ENCODE measurements around the gene OR11A1. TPM values are rescaled to one million over a fixed set of nuclear protein-coding genes. Genes with fewer than 3 reads are reported as not detected.
A peak's percentile ranks its signal among the peaks of the same experiment; 100 is the strongest.

OR11A1 gene
- polyA plus RNA-seq, 1 donor (not counting 4 experiments of a cell fraction or from before 2014, with no cell fraction given) = not detected

- peaks cover 4% of the 10 kb centered on the region for H3K4me1 ChIP-seq (ENCODE audit: control insufficient read depth, extremely low read depth, insufficient read depth, low read length)
- no peaks in the 10 kb centered on the region for H3K9me1 ChIP-seq (ENCODE audit: control insufficient read depth, extremely low read depth, insufficient read depth, low read length)
- peak overlapping the region; percentile 48 for H3K4me2 ChIP-seq (ENCODE audit: control insufficient read depth, extremely low read depth, insufficient read depth, low read depth, low read length)
- DNase-seq (ENCODE audit: low read depth, low spot score) (no peak), FAIRE-seq (peak; percentile 68)
- no peaks in the 10 kb centered on the region for H4K20me1 ChIP-seq (ENCODE audit: control insufficient read depth, extremely low read depth, insufficient read depth, low read length)
- H3K36me3 ChIP-seq (ENCODE audit: control insufficient read depth in 2 of 2, extremely low read depth in 1 of 2, insufficient read depth in 2 of 2, low read length in 2 of 2) = no peaks in the 10 kb centered on the region
- H3K4me3 ChIP-seq (ENCODE audit: control insufficient read depth in 2 of 3, extremely low read depth in 1 of 3, insufficient read depth in 2 of 3, low read depth in 1 of 3, low read length in 3 of 3) = no peak overlapping the region
- no peak for TF ChIP-seq CTCF (optimal IDR thresholded peaks at IDR 0.05 in 1 of 3, IDR thresholded peaks at IDR 0.05 in 1 of 3, conservative IDR thresholded peaks at IDR 0.05 in 1 of 3; ENCODE audit: extremely low read depth in 1 of 3, insufficient read depth in 2 of 3, low read length in 3 of 3)
- no peak for TF ChIP-seq EZH2 (IDR thresholded peaks at IDR 0.05; ENCODE audit: low read length)
- peak overlapping the region; percentile 49 for H3K27ac ChIP-seq (ENCODE audit: control insufficient read depth, insufficient read depth, low read length)
- H3K9me3 ChIP-seq (ENCODE audit: control insufficient read depth, low read depth, low read length) = no peaks in the 10 kb centered on the region
- no peak overlapping the region for H3K9ac ChIP-seq (ENCODE audit: control insufficient read depth, extremely low read depth, insufficient read depth, low read length)
- peaks cover 22% of the 10 kb centered on the region for H3K27me3 ChIP-seq (ENCODE audit: control insufficient read depth, extremely low read depth, insufficient read depth, low read length)
- H2AFZ ChIP-seq (ENCODE audit: control insufficient read depth, low read length) = peak overlapping the region; percentile 33
- no peaks in the 10 kb centered on the region for H3K79me2 ChIP-seq (ENCODE audit: control insufficient read depth, insufficient read depth, low read length)
- dilution Hi-C loops (cut with MboI; ENCODE audit: extremely low pct_ligation_motif_present, low sequenced_read_pairs) = no loop called here
Measured at GRCh38 chr6:29502597-29502996, 45.7 kb upstream of the OR11A1 start.

- H4K20me1 ChIP-seq (ENCODE audit: control insufficient read depth, extremely low read depth, insufficient read depth, low read length) = no peaks in the 10 kb centered on the region
- H3K4me1 ChIP-seq (ENCODE audit: control insufficient read depth, extremely low read depth, insufficient read depth, low read length) = peaks cover 4% of the 10 kb centered on the region
- H3K9me1 ChIP-seq (ENCODE audit: control insufficient read depth, extremely low read depth, insufficient read depth, low read length) = no peaks in the 10 kb centered on the region
- peak overlapping the region; percentile 49 for H3K27ac ChIP-seq (ENCODE audit: control insufficient read depth, insufficient read depth, low read length)
- no peak overlapping the region for H3K4me3 ChIP-seq (ENCODE audit: control insufficient read depth in 2 of 3, extremely low read depth in 1 of 3, insufficient read depth in 2 of 3, low read depth in 1 of 3, low read length in 3 of 3)
- no peaks in the 10 kb centered on the region for H3K79me2 ChIP-seq (ENCODE audit: control insufficient read depth, insufficient read depth, low read length)
- no peaks in the 10 kb centered on the region for H3K9me3 ChIP-seq (ENCODE audit: control insufficient read depth, low read depth, low read length)
- DNase-seq (ENCODE audit: low read depth, low spot score) = no peak
- H3K36me3 ChIP-seq (ENCODE audit: control insufficient read depth in 2 of 2, extremely low read depth in 1 of 2, insufficient read depth in 2 of 2, low read length in 2 of 2) = no peaks in the 10 kb centered on the region
- no peak for FAIRE-seq
- peak overlapping the region; percentile 33 for H2AFZ ChIP-seq (ENCODE audit: control insufficient read depth, low read length)
- H3K4me2 ChIP-seq (ENCODE audit: control insufficient read depth, extremely low read depth, insufficient read depth, low read depth, low read length) = peak overlapping the region; percentile 48
- TF ChIP-seq EZH2 (IDR thresholded peaks at IDR 0.05; ENCODE audit: low read length) (no peak), CTCF (optimal IDR thresholded peaks at IDR 0.05 in 1 of 3, IDR thresholded peaks at IDR 0.05 in 1 of 3, conservative IDR thresholded peaks at IDR 0.05 in 1 of 3; ENCODE audit: extremely low read depth in 1 of 3, insufficient read depth in 2 of 3, low read length in 3 of 3) (no peak)
- H3K27me3 ChIP-seq (ENCODE audit: control insufficient read depth, extremely low read depth, insufficient read depth, low read length) = peaks cover 19% of the 10 kb centered on the region
- dilution Hi-C loops (cut with MboI; ENCODE audit: extremely low pct_ligation_motif_present, low sequenced_read_pairs) = no loop called here
- H3K9ac ChIP-seq (ENCODE audit: control insufficient read depth, extremely low read depth, insufficient read depth, low read length) = no peak overlapping the region
Measured at GRCh38 chr6:29502181-29502580, 45.3 kb upstream of the OR11A1 start.

Measured in keratinocyte (primary cell).